Dermis blood vessel endothelial cell (primary cell): Measurements from ENCODE around the gene FCRLA. TPM values are rescaled to one million over a fixed set of nuclear protein-coding genes. Genes with fewer than 3 reads are reported as not detected.

Experiments
- DNase-seq: peaks from one replicate; pipeline ENCODE4 v3.0.0; 2010
- total RNA-seq: library from RNA; depleted of rRNA; stranded (reverse); fragments of >200 nt; gene quantifications from 2 replicates; pipeline ENCODE4 v1.2.3, GENCODE V29; 2014

The FCRLA gene
- total RNA-seq, 1 donor from 2014 or later = 0.17 TPM

DNA sequence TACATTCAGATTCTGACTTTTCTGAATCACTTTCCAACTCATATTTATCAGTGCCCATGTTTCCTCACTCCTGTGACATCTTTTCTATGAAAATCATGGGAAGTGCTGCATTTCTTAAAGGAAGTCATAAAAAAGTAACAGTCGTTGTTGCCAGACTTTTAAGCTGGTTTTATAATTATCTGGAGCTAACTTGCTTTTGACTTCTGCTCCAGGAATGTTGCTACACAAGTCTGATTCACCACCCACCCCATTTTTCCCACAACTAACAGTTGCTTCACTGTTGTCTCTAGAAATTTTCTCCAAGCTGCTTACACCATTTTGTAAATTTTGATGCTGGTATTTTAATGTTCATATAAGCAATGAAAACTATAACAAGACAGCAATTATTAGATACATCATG lies 26.5 kb downstream of the FCRLA start:
- DNase-seq = peak; percentile 79

DNA sequence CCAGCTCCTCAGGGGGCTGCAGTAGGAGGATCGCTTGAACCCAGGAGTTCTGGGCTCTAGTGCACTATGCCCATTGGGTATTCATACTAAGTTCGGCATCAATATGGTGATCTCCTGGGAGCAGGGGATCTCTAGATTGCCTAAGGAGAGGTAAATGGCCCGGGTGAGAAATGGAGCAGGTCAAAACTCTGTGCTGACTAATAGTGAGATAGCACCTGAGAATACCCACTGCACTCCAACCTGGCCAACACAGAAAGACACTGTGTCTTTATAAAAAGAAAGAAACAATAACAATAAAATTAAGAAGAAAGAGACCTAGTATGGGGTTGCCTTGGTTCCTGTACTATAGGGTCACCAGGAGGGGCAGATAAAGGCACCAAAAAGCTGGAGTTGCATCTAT lies 28.8 kb downstream of the FCRLA start:
- no peak for DNase-seq

DNA sequence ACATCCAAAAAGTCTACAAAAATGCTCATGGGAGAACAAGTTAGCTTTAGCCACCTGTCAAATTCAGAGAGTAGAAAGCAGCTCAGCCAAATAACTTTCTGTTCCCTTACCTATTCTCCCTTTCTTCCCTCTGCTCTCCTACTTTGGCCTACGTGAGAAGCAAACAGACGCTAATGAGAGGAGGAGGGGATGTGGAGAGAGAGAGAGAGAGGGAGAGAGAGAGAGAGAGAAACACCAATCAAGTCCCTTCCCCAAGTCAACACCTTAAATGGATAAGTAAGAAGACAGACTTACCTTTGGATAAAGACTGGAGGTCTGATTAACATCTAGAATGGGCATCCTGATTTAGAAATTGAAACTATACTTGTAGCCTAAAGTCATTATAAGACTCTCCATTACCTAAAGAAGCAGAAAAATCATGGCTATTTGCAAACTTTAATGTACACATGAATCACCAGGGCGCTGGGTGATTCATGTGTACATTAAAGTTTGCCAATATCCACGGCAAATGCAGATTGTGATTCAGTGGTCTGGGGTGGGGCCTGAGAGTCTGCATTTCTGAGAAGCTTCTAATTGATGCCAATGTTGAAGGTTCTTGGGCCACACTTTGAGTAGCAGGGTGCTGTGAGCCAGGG lies 29.4 kb downstream of the FCRLA start:
- DNase-seq = no peak

DNA sequence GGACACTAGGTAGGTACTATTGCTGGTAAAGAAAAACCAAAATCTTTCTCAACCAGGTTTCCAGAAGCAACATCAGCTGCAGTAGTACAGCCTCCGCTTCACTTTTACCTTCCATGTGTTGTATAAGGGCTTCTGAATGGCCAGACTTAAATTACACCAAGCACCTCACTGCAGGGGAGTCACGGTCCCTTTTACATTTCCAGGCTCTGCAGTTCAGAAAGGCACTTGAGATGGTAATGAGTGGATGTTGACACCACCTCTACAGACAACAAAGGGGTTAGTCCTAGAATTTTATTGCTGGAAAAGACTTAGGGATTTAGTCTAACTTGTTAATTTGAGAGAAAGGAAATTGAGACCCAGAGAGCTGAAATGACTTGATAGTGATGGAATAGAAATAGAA lies 30.6 kb downstream of the FCRLA start:
- no peak for DNase-seq

DNA sequence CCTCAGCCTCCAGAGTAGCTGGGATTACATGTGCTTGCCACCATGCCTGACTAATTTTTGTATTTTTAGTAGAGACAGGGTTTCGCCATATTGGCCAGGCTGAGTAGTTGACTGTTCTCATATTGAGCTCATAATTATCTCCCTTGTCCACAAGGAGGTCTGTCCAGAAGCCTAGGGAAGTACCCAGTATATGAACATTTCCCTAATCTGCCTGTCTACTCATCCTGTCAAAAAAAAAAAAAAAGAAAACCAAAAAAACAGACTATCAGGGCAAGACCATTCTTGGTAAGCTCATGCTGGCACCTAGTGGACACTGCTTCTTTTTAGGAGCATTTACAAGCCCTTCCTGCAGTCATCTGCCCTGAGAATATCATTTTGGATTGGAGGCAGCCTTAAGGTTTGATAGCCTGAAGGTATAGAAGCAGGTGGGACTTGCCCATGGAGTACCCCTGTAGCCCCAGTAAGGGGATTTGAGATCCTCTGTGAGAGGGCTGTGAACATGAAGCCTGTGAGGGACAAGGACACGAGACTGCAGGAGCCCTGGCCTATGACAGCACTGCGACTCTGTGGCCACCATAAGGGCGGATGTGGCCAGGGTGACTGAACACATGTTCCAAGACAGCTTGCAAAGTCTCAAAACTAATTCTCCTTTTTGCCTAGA lies 31.7 kb downstream of the FCRLA start:
- peak; percentile 78 for DNase-seq

DNA sequence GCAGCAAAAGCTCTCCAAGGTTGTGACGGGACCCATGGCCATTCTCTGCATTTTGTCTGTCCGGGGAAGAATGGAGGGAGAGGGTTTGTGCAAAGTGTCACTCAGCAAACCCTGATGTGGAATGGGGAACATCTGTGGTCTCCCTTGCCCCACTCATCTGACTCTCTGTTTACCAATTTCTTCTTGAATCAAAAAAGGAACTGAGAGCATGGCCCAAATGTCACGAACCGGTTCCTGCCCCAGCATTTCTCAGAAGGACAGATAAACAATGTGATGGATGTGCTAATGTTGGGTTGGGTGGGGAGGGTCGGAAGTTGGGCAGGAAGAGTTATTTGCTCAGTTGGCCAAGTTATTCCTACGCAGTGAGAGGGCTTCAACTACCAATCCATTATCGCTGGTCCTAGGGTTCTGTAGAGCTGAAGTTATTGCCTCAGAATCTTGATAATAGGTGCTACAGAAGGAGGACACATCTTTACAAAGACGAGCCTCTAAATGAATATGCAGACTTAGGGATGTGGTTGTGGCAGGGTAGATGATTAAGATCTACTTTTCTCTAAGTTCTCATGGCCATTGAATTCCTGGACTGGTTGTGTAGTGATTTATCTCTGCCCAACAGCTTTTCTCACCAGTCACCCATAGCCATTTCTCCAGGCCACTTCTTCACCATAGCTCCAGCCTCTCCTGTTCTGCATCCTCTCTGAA lies 33.0 kb downstream of the FCRLA start:
- DNase-seq = no peak

DNA sequence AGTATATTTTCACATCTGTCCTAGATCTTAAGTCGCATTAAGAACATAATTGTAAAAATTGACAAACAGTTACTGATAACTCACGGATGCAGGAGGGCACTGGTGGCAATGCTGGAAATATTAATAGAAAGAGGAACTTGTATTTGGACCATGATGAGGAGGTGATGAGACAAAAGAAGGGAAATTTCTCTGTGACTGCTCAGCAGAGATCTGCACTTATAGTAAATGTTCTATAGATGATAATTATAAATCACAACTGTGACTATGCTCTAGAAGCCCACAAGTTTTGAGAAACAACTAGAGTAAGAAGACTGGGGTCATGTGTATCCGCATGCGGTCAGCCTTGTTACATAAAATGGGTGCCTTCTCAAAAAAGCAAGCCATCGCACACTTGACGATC lies 33.9 kb downstream of the FCRLA start:
- DNase-seq = no peak

DNA sequence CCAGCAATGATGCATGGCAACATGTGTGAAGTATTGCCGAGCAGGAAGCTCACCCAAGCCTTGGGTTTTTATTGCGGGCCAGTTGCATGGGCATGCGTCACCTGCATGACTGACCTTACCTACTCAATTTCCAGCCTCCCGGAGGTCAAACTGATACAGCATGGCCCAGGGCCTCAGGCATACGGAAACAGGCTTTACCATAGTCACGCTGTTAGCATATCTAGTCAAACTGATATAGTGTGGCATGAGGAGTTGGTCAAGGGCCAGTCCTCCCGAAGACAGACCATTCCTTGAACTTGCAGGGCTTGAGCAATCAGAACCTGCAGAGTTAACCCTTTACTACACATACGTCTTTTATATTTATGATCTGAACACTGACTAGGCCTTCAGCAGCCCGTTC lies 36.2 kb downstream of the FCRLA start:
- no peak for DNase-seq

DNA sequence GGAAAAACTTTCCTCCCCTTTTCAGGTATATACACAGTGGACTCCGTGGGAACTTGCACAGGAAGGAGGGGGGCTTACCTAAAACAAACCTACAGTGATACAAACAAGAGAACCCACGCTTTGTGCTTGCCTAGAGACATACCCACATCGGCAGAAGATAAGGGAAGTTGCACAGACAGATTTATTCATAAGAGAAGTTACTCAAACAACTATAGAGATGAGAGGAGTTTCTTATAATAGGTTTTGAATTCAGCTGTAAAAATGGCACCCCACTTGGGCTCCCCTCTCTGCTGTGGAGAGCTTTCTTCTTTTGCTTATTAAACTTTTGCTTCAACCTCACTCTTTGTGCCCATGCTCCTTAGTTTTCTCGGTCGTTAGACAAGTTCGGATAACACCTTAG lies 40.8 kb downstream of the FCRLA start:
- no peak for DNase-seq

DNA sequence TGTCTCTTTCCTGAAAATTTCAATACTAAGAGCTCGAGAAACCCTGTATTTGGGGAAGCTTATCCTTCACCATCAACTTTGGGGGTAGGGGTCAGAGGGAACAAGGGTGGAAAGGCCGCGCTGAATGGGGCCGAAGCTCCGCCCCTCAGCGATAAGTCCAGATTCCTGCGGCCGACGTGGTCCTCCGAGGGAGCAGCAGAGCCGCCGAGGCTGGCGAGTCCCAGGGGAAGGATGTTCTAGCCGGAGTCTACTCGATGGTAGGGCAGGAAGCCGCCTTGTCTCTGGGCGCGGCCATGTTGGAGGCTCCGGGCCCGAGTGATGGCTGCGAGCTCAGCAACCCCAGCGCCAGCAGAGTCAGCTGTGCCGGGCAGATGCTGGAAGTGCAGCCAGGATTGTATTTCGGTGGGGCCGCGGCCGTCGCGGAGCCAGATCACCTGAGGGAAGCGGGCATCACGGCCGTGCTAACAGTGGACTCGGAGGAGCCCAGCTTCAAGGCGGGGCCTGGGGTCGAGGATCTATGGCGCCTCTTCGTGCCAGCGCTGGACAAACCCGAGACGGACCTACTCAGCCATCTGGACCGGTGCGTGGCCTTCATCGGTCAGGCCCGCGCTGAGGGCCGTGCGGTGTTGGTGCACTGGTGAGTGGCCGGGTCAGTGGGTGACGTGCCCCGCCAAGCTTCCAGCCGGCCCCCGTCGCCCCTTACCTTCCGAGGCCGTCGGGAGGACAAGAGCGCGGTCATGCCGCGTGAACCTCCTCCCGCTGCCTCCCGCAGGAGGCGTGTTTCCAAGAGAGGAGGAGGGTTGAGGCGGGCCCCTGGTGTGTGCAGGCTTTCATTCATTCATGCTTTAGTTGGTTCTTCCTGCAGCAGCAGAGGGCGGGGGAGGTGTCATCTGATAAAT lies 42.7 kb downstream of the FCRLA start, which contains the start of gene DUSP12:
Gene DUSP12, plus strand, starts transcription at position 278 of the 899 bp plus-strand sequence. Its CDS starts 16 bp downstream, at position 294.
- DNase-seq = peak; percentile 98

DNA sequence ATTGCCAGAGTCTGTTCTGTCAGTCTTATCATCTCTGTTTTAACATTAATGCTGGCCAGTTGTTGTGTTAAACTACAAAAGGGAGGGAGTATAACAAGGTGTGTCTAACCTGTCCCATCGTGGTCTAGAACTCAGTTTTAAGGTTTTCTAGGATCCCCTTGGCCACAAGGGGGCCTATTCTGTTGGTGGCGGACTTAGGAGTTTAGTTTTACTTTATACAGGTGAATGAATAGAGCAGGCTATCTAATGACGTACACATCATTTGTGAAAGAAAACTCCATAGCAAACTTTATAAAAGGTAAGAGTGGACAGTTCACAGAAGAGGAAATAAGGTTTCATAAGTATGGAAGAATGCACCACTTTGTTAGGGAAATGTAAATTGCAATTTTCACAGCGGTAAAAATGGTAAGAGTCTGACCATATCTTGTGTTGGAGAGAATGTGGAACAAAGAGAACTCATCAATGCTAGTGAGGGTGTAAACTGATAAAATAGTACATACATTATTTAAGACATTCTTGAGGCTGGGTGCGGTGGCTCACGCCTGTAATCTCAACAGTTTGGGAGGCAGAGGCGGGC lies 56.6 kb downstream of the FCRLA start:
- DNase-seq = peak; percentile 54

Other genes with a start within 250 kb of the FCRLA start
- 0.37 and 0.85 TPM in 2 replicates for gene FCGR2A, start 201.8 kb upstream of the FCRLA start, total RNA-seq
- 0.17 and 0.42 TPM in 2 replicates for gene HSPA6, start 182.7 kb upstream of the FCRLA start, total RNA-seq
- gene FCGR3A, start 157.4 kb upstream of the FCRLA start, total RNA-seq = not detected in 2 replicates
- not detected in 2 replicates for gene FCGR3B, start 76.1 kb upstream of the FCRLA start, total RNA-seq
- gene FCGR2B, start 44.1 kb upstream of the FCRLA start, total RNA-seq = not detected in 2 replicates
- 0.51 and 0.56 TPM in 2 replicates for gene FCRLB, start 14.3 kb downstream of the FCRLA start, total RNA-seq
- 25.4 and 41.0 TPM in 2 replicates for gene DUSP12, start 42.6 kb downstream of the FCRLA start, total RNA-seq
- 65.0 and 73.6 TPM in 2 replicates for gene ATF6, start 59.1 kb downstream of the FCRLA start, total RNA-seq